OCI-LY7 (cell line): ENCODE measurements around the gene DDX43.

Experiments used
- EZH2phosphoT487 ChIP-seq: fragments of 200-600 bp; sonication (generic); IDR thresholded peaks from 2 replicates; pipeline ENCODE4 v1.6.1; 2018; ENCODE audit warnings: low read depth, borderline replicate concordance, mild to moderate bottlenecking, mixed run types, antibody characterized with exemption, low read length, moderate library complexity, mixed read lengths
- TF ChIP-seq, protein P1 (sequence below): fragments of 200-600 bp; sonication (generic); conservative IDR thresholded peaks from 2 replicates; pipeline ENCODE4 v1.5.1; 2014; ENCODE audit warnings: mild to moderate bottlenecking, antibody characterized with exemption, low read length, moderate library complexity, mixed read lengths

DNA sequence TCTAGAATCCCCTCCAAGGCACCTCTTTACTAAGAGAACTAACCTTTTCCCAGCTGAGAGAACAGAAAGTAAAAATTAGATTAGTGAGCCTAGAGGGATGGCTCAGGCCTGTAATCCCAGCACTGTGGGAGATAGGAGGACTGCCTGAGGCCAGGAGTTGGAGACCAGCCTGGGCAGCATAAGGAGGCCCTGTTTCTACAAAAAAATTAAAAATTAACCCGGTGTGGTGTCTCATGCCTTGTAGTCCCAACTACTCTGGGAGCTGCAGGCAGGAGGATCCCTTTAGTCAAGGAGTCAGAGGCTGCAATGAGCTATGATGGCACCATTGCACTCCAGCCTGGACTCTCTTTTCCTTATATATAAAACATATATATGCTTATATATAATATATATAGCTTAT lies 19.4 kb upstream of the DDX43 start:
- TF ChIP-seq, protein P1, sequence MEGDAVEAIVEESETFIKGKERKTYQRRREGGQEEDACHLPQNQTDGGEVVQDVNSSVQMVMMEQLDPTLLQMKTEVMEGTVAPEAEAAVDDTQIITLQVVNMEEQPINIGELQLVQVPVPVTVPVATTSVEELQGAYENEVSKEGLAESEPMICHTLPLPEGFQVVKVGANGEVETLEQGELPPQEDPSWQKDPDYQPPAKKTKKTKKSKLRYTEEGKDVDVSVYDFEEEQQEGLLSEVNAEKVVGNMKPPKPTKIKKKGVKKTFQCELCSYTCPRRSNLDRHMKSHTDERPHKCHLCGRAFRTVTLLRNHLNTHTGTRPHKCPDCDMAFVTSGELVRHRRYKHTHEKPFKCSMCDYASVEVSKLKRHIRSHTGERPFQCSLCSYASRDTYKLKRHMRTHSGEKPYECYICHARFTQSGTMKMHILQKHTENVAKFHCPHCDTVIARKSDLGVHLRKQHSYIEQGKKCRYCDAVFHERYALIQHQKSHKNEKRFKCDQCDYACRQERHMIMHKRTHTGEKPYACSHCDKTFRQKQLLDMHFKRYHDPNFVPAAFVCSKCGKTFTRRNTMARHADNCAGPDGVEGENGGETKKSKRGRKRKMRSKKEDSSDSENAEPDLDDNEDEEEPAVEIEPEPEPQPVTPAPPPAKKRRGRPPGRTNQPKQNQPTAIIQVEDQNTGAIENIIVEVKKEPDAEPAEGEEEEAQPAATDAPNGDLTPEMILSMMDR, result no peak
- no peak for TF ChIP-seq EZH2phosphoT487
